HepG2 (cell line): ENCODE data around the gene ZNF562. TPM values are rescaled to one million over a fixed set of nuclear protein-coding genes. Genes with fewer than 3 reads are reported as not detected.

Experiments used
- ATAC-seq: fragments of 200-7000 bp; cut with Tn5 transposase; 3 replicates; pipeline ENCODE4 v1.9.1; 2020; ENCODE audit warnings: mild to moderate bottlenecking, moderate library complexity
- BruUV-seq: library from RNA; stranded (reverse); fragments of 400-500 nt; replicated peaks from 2 replicates; lab custom pipeline; 2021; lab: Mats Ljungman, UMichigan
- CTCF ChIA-PET: fragments of 300-600 bp; formaldehyde crosslinking; extraction: SDS; loops from one replicate; lab custom pipeline; 2021; ENCODE audit warnings: low total read pairs, inconsistent platforms, low intra/inter-chr PET ratio; lab: Yijun Ruan, JAX
- POLR2A ChIA-PET: fragments of 350-600 bp; sonication (Branson Sonifier 250); formaldehyde crosslinking; loops from one replicate; lab custom pipeline; 2020; ENCODE audit warnings: antibody characterized with exemption, inconsistent platforms; lab: Yijun Ruan, JAX
- DNase-seq: peaks from one replicate; pipeline ENCODE4 v3.0.0-alpha.2; 2015; ENCODE audit warnings: low spot score
- FAIRE-seq: peaks from 3 replicates; lab custom pipeline; 2011; peaks lifted over from hg19 to GRCh38; lab: Jason Lieb, UNC
- H2AFZ ChIP-seq: one replicate; pipeline ENCODE4 v1.6.1; 2011; ENCODE audit warnings: low read length, inconsistent platforms
- H3K27ac ChIP-seq: fragments of 300-600 bp; 3 replicates; pipeline ENCODE4 v1.8.0; 2011; ENCODE audit warnings: mixed run types, mild to moderate bottlenecking, mixed read lengths, low read length, inconsistent platforms; ENCODE audit not compliant: insufficient read depth; ENCODE audit errors: extremely low read length
- H3K27me3 ChIP-seq, 2 experiments: fragments of 200-600 bp in 1 of 2; 2 replicates in 1 of 2; 3 replicates in 1 of 2; pipeline versions ENCODE4 v1.6.0 to v1.8.0; 2011; ENCODE audit warnings: low read length in 2 of 2, mild to moderate bottlenecking in 2 of 2, moderate library complexity in 2 of 2, inconsistent platforms in 1 of 2; ENCODE audit not compliant: insufficient read depth in 2 of 2, control insufficient read depth in 1 of 2
- H3K36me3 ChIP-seq, 2 experiments: fragments of 200-600 bp in 1 of 2; replicated peaks in 1 of 2; 2 replicates in 1 of 2; 3 replicates in 1 of 2; pipeline versions ENCODE4 v1.5.1 to v1.8.0; 2011; ENCODE audit warnings: low read length in 2 of 2, inconsistent platforms in 1 of 2; ENCODE audit not compliant: insufficient read depth in 2 of 2, control insufficient read depth in 1 of 2
- H3K4me1 ChIP-seq: 2 replicates; pipeline ENCODE4 v1.5.1; 2012; ENCODE audit warnings: low read length, inconsistent platforms; ENCODE audit not compliant: insufficient read depth
- H3K4me2 ChIP-seq: 2 replicates; pipeline ENCODE4 v1.6.0; 2011; ENCODE audit warnings: low read depth, low read length, inconsistent platforms
- H3K4me3 ChIP-seq, 3 experiments: fragments of 200-600 bp in 1 of 3; sonication (generic), shearing (Covaris generic) in 1 of 3; replicated peaks in 1 of 3; 2 replicates each; pipeline ENCODE4 v1.5.1; 2011 to 2016; ENCODE audit warnings: low read length in 3 of 3, inconsistent platforms in 2 of 3, low read depth in 2 of 3, mild to moderate bottlenecking in 2 of 3, control low read depth in 1 of 3, mixed read lengths in 1 of 3; ENCODE audit not compliant: insufficient read depth in 1 of 3
- H3K79me2 ChIP-seq: one replicate; pipeline ENCODE4 v1.6.1; 2011; ENCODE audit warnings: low read length, inconsistent platforms; ENCODE audit not compliant: insufficient read depth
- H3K9ac ChIP-seq: 2 replicates; pipeline ENCODE4 v1.6.0; 2011; ENCODE audit warnings: mild to moderate bottlenecking, low read depth, low read length, inconsistent platforms; ENCODE audit not compliant: insufficient read depth
- H3K9me3 ChIP-seq: 2 replicates; pipeline ENCODE4 v1.5.1; 2012; ENCODE audit warnings: mild to moderate bottlenecking, low read length
- H4K20me1 ChIP-seq: 2 replicates; pipeline ENCODE4 v1.6.0; 2011; ENCODE audit warnings: inconsistent platforms, mild to moderate bottlenecking, low read length, moderate library complexity; ENCODE audit not compliant: insufficient read depth
- ADNP ChIP-seq: sonication (generic); formaldehyde crosslinking; IDR thresholded peaks from 2 replicates; pipeline ENCODE4 v1.4.0; 2020; ENCODE audit warnings: missing genetic modification reagents
- FOXM1 ChIP-seq: sonication (generic); formaldehyde crosslinking; IDR thresholded peaks from 2 replicates; pipeline ENCODE4 v1.5.0; 2020; ENCODE audit warnings: missing genetic modification reagents
- FOXO4 ChIP-seq: sonication (generic); formaldehyde crosslinking; conservative IDR thresholded peaks from 2 replicates; pipeline ENCODE4 v1.8.1; 2023; ENCODE audit warnings: missing genetic modification reagents
- GTF3A ChIP-seq: sonication (generic); formaldehyde crosslinking; conservative IDR thresholded peaks from 2 replicates; pipeline ENCODE4 v1.4.0; 2020; ENCODE audit warnings: mild to moderate bottlenecking, missing genetic modification reagents
- HNRNPK ChIP-seq: fragments of 200-400 bp; formaldehyde crosslinking; IDR thresholded peaks from 2 replicates; pipeline ENCODE4 v1.6.1; 2018; ENCODE audit warnings: low read length, low read depth, moderate library complexity, mild to moderate bottlenecking; ENCODE audit not compliant: poor library complexity, severe bottlenecking
- HOXA9 ChIP-seq: sonication (generic); formaldehyde crosslinking; IDR thresholded peaks from 2 replicates; pipeline ENCODE4 v1.8.1; 2022; ENCODE audit warnings: missing genetic modification reagents, mild to moderate bottlenecking, moderate library complexity, borderline replicate concordance
- NCOR1 ChIP-seq: fragments of 200-600 bp; sonication (generic); IDR thresholded peaks from 2 replicates; pipeline ENCODE4 v1.7.0; 2017; ENCODE audit warnings: antibody characterized with exemption, low read length, borderline replicate concordance
- NFRKB ChIP-seq: fragments of 450-650 bp; IDR thresholded peaks from 2 replicates; pipeline ENCODE4 v1.6.1; 2017
- SATB2 ChIP-seq: sonication (generic); formaldehyde crosslinking; IDR thresholded peaks from 2 replicates; pipeline ENCODE4 v1.5.0; 2020; ENCODE audit warnings: missing genetic modification reagents
- SKIL ChIP-seq: sonication (generic); formaldehyde crosslinking; IDR thresholded peaks from 2 replicates; pipeline ENCODE4 v1.8.0; 2022; ENCODE audit warnings: missing genetic modification reagents, mild to moderate bottlenecking, moderate library complexity, borderline replicate concordance
- ZFYVE20 ChIP-seq: sonication (generic); formaldehyde crosslinking; IDR thresholded peaks from 2 replicates; pipeline ENCODE4 v1.8.0; 2023; ENCODE audit warnings: low read depth, mild to moderate bottlenecking, moderate library complexity, missing genetic modification reagents, borderline replicate concordance
- ZNF230 ChIP-seq: sonication (generic); formaldehyde crosslinking; IDR thresholded peaks from 2 replicates; pipeline ENCODE4 v1.4.0; 2020; ENCODE audit warnings: mild to moderate bottlenecking, missing genetic modification reagents
- ZNF546 ChIP-seq: sonication (generic); formaldehyde crosslinking; conservative IDR thresholded peaks from 2 replicates; pipeline ENCODE4 v1.8.1; 2023; ENCODE audit warnings: mild to moderate bottlenecking, missing genetic modification reagents
- WGBS: methylation state at CpG from one replicate; pipeline ENCODE4 v1.1.6; 2017; ENCODE audit warnings: low lambda C conversion rate; 5-methylcytosine and 5-hydroxymethylcytosine counted together
- in situ Hi-C: cut with HindIII; loops from 2 replicates; pipeline ENCODE4 v1.10.0; 2017; ENCODE audit warnings: low pct_unique_long_range_greater_than_20kb; ENCODE audit not compliant: extremely low pct_ligation_motif_present
- intact Hi-C: fragments of 100-400 bp; cut with micrococcal nuclease; formaldehyde crosslinking; loops from one replicate; pipeline ENCODE4 v1.10.0; 2022; ENCODE audit not compliant: unreplicated experiment
- polyA plus RNA-seq, 8 experiments: library from polyadenylated mRNA; depleted of rRNA in 3 of 8; stranded (reverse) in 7 of 8; unstranded in 1 of 8; fragments of >200 nt; fragmentation: Illumina TruSeq in 4 of 8; extraction: Trizol in 4 of 8; gene quantifications; 2 replicates each; pipeline versions ENCODE4 v1.2.1 to v1.2.3, GENCODE V29; 2011 to 2016; ENCODE audit warnings: low read depth in 4 of 8, missing spikeins in 1 of 8, mixed read lengths in 1 of 8; ENCODE audit not compliant: insufficient read depth in 1 of 8
- total RNA-seq, 5 experiments: library from RNA; depleted of rRNA; stranded (reverse); fragments of >200 nt; fragmentation: Illumina TruSeq; extraction: Trizol; gene quantifications; 2 replicates each; pipeline ENCODE4 v1.2.3, GENCODE V29; 2016; ENCODE audit warnings: low read depth in 1 of 5

Gene ZNF562
- total and polyA plus RNA-seq, 2 of the 13 experiments (the other 11 are each of a cell fraction or from before 2014, with no cell fraction given) = 13.1 to 32.7 TPM

- Histone ChIP-seq H2AFZ (no peak overlapping the region), H3K27ac (no peak overlapping the region), H3K9ac (no peak overlapping the region), H4K20me1 (no peaks in the 10 kb centered on the region), H3K4me2 (peak overlapping the region; percentile 61), H3K79me2 (peaks cover 20% of the 10 kb centered on the region), H3K27me3 (no peaks in the 10 kb centered on the region; a peak in 1 of 5 replicates), H3K4me3 (peak overlapping the region in 1 of 3 experiments; percentile 87; a peak in 1 of 6 replicates), H3K36me3 (peaks cover 4 to 15% of the 10 kb centered on the region in 2 experiments), H3K9me3 (no peaks in the 10 kb centered on the region), H3K4me1 (peaks cover 25% of the 10 kb centered on the region)
- ATAC-seq (no peak), FAIRE-seq (no peak), DNase-seq (no peak)
- intact Hi-C loops = no loop called here
- 92% methylated on average over 2 of the region's 2 CpGs for WGBS
- in situ Hi-C loops = no loop called here
- ChIA-PET POLR2A (no interaction called here), CTCF (no interaction called here)
- no TSS peak for BruUV-seq
- no peak for TF ChIP-seq GTF3A (CRISPR knock-in tag)
- no peak for TF ChIP-seq NFRKB
- TF ChIP-seq FOXM1 (CRISPR knock-in tag) = no peak
- TF ChIP-seq ZFYVE20 (CRISPR knock-in tag) = no peak
Observed at GRCh38 chr19:9622531-9622930, 52.4 kb downstream of the ZNF562 start.

DNA sequence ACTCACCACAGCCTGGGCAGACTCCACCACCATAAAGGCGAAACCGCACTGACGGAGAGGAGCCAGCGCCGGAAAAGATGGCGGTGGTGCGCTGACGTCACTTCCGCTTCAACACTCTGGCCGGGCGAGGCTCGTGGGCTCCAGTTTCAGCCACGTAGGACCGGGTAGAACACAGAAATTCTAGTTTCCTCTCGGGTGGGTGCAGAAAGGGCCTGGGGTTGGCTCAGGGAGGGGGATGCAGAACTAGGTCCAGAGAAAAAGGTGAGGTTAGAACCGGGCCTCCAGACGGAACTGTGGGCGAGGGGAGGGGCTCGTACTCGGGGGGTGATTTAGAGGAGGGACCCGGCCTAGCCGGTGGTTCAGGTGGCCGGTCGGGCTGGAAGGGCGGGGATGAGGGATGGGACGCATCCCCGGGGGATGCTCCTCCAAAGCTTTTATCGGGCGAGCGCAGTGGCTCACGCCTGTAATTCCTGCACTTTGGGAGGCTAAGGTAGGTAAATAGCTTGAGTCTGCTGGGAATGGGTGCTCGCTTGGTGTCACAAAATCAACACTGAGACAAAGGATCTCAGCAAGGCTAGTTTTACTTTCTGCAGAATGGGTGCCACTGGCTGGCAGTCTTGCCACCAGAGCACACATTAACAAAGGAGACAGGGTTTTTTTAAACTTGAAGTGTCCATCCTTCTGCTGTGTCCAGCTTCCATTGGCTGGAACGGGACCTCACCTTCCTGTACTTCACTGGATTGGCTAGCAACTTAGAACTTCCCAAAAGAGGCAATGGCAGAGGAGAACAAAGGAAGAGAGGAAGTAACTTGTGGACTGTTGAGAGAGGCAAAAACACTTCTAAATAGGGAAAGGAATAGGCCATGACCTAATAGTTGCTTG lies 53.5 kb downstream of the ZNF562 start, which contains the start of gene ZNF561:
Gene ZNF561, minus strand, starts transcription at position 77 of the 882 bp plus-strand sequence. CDS start 1,776 bp downstream, outside the sequence.
- peaks cover 20% of the 10 kb centered on the region for H3K79me2 ChIP-seq
- TSS peak; percentile 96 for BruUV-seq
- H3K9ac ChIP-seq = peak within 1 kb of the TSS; percentile 95
- ATAC-seq (peak; percentile 92), FAIRE-seq (peak; percentile 70), DNase-seq (peak; percentile 86)
- H3K4me1 ChIP-seq = peaks cover 25% of the 10 kb centered on the region
- H2AFZ ChIP-seq = peak within 1 kb of the TSS; percentile 92
- H3K9me3 ChIP-seq = no peaks in the 10 kb centered on the region
- H3K27ac ChIP-seq = peak within 1 kb of the TSS; percentile 99
- WGBS = 0% methylated on average over 9 of the region's 33 CpGs
- CTCF ChIA-PET = no interaction called here
- peaks cover 7 to 22% of the 10 kb centered on the region in 2 experiments for H3K36me3 ChIP-seq
- peak within 1 kb of the TSS; percentile 87 to 97 (median 91) for H3K4me3 ChIP-seq
- H4K20me1 ChIP-seq = no peaks in the 10 kb centered on the region
- H3K4me2 ChIP-seq = peak within 1 kb of the TSS; percentile 85
- POLR2A ChIA-PET = interaction anchor here (1.0 to 1.3 kb wide), 3 partner anchors 39 to 197 kb away, joined by 3 to 5 read pairs (median 4); partner anchors contain the start of genes FBXL12 and ZNF846
- in situ Hi-C loops = no loop called here
- H3K27me3 ChIP-seq = no peaks in the 10 kb centered on the region; a peak in 1 of 5 replicates
- intact Hi-C loops = no loop called here
- TF ChIP-seq HOXA9 (CRISPR knock-in tag) (peak; percentile 61; the same call in 1 of the 2 replicates), NCOR1 (peak; percentile 49; the same call in 1 of the 2 replicates), SKIL (CRISPR knock-in tag) (no peak), ADNP (CRISPR knock-in tag) (no peak), ZNF546 (no peak), SATB2 (CRISPR knock-in tag) (no peak; the same call in 1 of the 2 replicates), HNRNPK (no peak), FOXO4 (no peak), ZNF230 (CRISPR knock-in tag) (no peak)
